Fibroblast of gingiva (primary cell): Measurements from ENCODE around the gene POR.

Experiments used
- DNase-seq: peaks from one replicate; pipeline ENCODE4 v3.0.0-alpha.2; 2011; ENCODE audit warnings: low read depth

Gene POR

GRCh38 chr7:75916685-75917634, 2.0 kb downstream of the POR start:
- DNase-seq, result no peak

- peak; percentile 75 for DNase-seq
Observed at GRCh38 chr7:75920431-75921161, 5.6 kb downstream of the POR start.

DNA sequence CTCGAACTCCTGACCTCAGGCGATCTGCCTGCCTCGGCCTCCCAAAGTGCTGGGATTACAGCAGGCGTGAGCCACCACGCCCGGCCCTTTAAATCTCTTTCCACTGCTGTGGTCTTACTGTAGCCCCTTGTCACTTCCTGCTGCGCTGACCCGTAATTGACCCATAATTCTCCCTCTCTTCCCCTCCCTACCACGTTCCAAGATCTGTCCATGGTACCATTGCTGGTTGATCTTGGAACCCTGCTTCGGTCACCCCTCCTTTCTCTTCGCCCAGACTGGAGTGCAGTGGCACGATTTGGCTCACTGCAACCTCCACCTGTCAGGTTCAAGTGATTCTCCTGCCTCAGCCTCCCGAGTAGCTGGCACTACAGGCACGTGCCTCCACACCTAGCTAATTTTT, 6.5 kb downstream of the POR start:
- no peak for DNase-seq

DNA sequence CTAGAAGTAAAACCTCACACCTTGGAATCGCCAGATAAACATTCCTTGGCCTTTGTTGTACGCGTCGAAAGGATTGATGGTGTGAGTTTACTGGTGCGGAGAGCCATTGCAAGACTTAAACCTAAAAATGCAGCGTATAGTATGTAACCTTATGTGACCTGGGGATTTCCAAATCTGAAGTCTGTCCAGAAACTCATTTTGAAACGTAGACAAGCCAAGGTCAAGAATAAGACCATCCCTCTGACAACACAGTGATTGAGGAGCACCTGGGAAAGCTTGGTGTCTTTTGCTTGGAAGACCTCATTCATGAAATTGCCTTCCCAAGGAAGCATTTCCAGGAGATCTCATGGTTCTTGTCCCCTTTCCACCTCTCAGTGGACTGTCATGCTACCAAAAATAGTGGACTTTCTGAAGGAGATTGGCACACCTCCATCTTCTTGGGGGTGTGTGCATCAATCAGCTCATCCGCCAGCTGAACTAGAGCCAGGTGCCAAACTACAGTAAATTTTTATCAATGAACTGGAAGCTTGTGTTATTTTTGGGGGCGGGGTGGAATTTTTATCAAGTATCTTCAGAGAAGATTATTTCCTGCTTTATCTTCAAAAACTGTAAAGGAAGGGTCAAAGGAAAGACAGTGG, 8.1 kb downstream of the POR start:
- DNase-seq, result no peak

DNA sequence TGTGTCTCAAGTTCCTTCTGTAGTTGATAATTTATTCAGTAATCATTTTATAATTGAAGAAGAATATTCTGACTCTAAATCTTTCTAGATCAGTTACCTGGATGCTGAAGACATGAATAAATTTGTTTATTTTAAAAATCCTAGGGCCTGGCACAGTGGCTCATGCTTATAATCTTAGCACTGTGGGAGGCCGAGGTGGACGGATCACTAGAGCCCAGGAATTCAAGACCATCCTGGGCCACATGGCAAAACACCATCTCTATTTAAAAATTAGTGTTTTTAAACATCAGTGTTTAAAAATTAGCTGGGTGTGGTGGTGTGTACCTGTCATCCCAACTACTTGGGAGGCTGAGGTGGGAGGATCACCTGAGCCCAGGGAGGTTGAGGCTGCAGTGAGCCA, 9.3 kb downstream of the POR start:
- no peak for DNase-seq

- no peak for DNase-seq
Observed at GRCh38 chr7:75924889-75925288, 9.9 kb downstream of the POR start.

- no peak for DNase-seq
Observed at GRCh38 chr7:75925717-75926435, 10.9 kb downstream of the POR start.

DNA sequence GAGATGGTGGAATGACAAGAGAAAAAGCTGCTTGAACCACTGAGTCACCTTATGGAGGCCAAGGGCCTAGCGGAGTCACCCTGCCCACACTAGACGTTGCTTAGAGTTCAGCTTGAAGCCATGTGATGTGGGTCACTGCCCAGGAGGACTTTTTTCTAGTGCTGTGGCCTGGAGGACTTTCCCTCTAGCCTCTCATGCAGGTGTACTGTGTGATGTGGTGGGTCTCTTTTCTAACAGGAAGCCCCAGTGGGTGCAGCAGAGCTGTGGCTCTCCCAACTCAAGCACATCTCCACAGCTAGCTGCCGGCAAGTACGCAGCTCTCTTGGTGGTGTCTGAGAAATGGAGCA, 13.6 kb downstream of the POR start:
- DNase-seq, result no peak

DNA sequence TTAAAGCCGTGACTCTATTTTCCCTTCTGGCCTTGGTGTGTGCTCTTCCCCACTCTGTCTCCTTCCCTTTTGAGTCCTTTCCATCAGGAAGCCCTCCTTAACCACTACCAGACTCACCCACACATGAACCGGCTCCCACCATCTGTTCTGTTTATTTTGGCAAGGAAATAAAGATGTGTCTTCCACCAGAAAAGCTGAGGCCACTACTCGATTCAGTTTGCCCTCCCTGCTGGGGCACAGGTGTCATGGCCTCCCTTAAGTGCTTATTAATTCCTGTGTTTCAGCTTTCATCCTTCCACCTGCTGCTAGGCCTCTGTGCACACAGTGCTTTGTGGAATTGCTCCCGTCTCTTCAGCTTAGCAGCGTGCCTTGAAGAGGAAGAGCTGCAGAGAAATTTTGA, 16.7 kb downstream of the POR start:
- DNase-seq, result no peak

GRCh38 chr7:75937958-75938786, 23.2 kb downstream of the POR start:
- DNase-seq, result peak; percentile 99

DNA sequence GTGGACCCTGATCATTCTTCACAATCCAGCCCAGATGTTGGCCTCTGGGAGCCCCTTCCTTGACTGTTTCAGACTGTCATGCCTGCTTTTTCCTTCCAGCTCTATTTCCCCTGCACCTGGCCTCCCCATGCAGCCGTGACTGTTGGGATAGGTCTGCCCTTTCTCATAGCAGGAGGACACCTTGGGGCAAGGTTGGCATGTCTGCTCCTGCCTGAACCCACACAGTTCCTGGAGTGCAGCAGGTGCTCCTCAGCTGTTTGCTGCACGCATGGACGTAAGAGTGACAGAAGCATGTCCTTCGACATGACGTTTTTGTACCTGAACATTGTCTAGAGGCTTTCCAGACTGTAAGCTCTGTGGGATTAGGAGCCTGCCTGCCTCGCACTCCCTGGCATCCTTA, 24.0 kb downstream of the POR start:
- no peak for DNase-seq

DNA sequence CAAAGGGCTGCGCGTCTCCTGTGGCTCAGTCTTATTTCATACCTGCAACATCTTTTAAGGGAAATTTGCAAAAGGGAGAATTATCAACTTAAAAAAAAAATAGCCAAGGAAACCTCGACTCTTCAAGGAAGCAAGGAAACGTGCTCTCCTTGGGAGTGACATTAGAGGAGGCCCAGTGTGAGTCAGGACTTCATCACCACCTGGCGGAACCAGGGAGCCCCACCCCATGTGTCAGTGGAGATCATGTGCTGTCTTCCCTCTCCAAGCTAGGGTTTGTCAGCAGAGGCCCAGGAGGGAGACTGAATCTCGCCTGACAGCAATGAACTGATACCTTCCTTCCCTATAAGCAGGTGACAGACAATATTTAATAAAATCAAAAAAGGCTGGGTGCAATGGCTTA, 28.9 kb downstream of the POR start:
- no peak for DNase-seq

GRCh38 chr7:75944507-75944906, 29.6 kb downstream of the POR start:
- DNase-seq, result no peak

GRCh38 chr7:75945297-75946168, 30.6 kb downstream of the POR start:
- DNase-seq, result peak; percentile 65

DNA sequence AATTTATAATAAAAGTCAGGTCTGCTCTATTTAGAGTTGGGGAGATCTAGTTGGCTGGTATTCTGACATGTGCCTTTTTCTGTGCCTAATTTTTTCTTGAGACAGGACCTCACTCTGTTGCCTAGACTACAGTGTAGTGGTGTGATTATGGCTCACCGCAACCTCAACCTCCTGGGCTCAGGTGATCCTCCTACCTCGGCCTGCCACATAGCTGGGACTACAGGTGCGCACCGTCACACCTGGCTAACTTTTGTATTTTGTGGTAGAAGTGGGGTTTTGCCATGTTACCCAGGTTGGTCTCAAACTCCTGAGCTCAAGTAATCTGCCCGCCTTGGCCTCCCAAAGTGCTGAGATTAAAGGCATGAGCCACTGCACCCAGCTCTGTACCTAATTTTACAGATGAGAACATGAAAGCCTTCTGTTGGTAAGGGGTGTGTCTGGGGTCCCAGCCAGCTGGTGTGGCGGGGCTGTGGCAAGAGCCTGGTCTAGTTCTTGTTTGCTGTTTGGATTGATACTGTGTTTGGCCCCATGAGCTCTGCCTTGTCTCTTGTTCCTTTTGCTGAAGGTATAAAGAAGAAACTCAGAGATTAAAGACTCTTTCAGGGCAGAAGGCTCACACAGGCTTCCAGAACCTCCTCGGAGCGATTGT, 31.4 kb downstream of the POR start:
- no peak for DNase-seq

DNA sequence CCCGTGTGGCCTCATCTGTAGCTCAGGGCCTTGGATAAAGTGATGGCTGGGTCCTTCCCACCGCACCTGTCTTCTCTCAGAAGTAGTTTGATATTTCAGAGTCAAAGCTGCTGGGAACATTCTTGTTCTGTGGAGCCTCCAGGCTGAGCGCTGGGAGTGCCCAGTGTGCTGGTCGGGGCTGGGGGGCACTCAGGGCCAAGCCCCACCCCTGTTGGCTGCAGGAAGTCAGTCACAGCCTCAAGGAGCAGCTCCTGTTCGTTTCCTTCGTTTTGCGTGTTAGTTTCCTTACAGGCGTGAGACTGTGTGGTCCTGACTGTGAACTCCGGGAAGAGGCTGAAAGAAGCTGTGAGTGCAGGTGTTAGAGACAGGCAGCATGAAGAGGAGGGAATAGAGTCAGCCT, 33.2 kb downstream of the POR start:
- no peak for DNase-seq

DNA sequence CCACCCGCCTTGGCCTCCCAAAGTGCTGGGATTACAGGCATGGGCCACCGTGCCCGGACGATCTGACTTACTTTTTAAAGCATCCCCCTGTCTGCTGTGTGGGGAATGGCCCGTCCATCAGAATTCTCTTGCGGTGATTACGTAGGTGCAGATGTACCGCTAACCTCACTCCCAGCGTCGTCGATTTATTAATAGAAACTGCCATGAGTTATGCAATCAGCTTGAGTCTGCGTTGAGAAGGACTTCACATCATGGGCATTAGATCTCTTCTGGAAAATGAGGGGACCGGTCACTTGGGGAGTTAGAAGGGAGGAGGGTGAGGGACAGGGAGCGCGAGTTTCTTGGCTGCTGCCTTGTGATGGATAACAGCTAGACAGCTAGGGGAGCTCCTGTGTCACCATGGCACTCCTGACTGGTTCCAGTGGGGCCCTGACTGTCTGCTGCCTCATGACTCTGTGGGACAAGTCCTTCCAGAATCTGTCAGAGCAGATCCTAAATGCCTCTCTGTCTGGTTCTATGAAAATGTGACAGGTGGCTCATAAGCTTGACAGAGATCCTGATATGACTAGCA, 35.2 kb downstream of the POR start:
- no peak for DNase-seq

GRCh38 chr7:75951506-75951905, 36.6 kb downstream of the POR start:
- peak; percentile 89 for DNase-seq

GRCh38 chr7:75953431-75953830, 38.5 kb downstream of the POR start:
- DNase-seq, result no peak

GRCh38 chr7:75953931-75954330, 39.0 kb downstream of the POR start:
- no peak for DNase-seq
